HL-60/S4 treated with phorbol 12-myristate 13-acetate at 8.2 ng/mL for 4 days and 3 days (cell line): ENCODE measurements around the gene ABHD2.
"Not testable (repeated sequence)": the region's sequence is repeated elsewhere in the genome, so short reads cannot be mapped to it uniquely, and the experiment has no call there.

Experiments used
- in situ Hi-C: fragments of 300-500 bp; cut with MboI; formaldehyde crosslinking; loops from 2 replicates; pipeline ENCODE4 v1.15.0; 2022; ENCODE audit warnings: low sequenced_read_pairs

Gene ABHD2

DNA sequence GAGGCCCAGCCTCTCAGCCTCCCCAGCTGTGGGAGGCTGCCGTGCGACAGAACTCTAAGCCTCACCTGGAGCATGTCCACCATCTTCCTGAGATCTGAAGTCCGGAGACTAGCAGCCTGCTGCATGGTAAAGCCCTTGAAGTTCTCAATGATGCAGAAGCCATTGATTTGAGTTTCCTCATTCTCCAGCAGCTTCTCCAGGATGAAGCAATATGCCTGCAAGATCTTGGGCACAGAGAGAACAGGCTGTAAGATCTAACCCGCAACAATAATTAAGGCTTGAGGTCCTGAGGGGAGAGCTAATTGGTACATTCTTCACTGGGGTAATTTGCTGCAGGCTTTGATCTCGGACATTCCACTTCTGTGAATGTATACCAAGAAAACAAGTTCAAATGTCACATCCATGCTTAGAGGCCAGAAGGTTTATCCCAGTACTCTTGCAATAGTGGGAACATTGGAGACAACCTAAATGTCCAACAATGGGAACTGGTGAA is 123.5 kb downstream of the ABHD2 start:
- in situ Hi-C loops, result no loop called here

DNA sequence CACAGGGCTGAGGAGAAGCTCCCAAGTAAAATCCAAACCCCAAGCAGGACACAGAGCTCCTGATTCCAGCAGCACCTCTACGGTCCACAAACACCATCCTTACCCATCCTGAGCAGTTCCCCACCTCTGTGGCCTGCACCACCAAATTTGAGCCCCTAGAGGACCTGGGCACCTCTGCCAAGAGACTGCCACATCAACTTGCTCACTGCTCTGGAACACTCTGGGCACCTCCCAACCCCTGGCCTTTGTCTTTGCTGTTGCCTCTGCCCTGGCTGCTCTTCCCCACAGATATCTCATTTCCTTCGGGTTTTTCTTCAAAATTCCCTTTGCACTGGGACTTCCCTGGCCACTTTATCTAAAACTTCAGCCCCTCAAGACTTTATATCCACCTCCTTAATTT is 127.4 kb downstream of the ABHD2 start:
- in situ Hi-C loops, result no loop called here

DNA sequence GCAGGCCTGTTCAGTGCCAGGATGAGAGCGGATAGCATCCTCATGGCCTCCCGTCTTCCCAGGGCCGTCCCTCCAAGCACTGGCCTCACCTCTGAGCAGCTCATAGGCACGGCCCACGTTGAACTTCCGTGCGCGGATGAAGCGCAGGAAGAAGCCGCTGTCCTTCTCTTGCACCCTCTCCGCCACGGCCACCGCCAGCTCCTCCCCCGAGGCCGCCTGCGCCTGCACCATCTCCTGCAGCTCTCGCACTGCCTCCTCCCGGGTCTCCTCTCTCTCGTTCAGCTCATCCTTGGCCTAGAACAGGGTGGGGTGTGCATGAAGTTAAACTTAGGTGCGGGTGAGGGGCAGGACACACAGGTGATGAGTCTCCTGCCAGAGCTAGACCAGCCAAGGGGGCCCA is 128.8 kb downstream of the ABHD2 start:
- in situ Hi-C loops, result no loop called here

DNA sequence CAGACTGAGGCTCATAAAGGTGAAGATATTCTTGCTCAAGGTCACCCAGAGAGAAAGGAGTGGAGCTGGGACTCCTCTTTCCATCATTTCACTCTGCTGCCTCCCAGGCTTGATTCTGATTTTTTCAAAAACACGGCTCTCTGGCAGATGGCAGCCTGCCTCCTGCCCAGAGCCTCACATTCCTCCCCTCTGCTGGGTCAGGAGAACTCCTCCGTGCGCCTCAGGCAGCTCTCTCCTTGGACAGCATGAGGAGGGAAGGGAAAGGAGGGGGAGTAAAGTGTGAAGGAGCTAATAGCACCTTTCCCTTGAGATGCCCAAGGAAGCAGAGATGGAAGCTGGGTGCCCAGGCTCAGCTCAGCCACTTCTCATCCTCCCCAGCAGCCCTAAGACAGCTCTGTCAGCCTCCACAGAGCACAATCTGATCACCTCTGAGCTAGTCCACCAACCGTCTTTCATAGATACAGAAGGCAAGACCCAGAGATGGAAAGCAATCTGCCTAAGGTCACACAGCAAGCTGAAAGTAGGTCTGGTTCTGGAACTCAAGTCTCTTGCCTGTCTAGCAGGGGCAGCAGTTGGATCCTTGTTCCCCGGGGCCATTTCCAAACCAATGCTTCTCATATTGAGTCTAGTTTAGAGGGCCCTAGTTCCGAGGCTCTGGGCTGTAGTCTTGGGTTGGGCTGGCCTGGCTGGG is 129.6 kb downstream of the ABHD2 start:
- in situ Hi-C loops, result no loop called here

DNA sequence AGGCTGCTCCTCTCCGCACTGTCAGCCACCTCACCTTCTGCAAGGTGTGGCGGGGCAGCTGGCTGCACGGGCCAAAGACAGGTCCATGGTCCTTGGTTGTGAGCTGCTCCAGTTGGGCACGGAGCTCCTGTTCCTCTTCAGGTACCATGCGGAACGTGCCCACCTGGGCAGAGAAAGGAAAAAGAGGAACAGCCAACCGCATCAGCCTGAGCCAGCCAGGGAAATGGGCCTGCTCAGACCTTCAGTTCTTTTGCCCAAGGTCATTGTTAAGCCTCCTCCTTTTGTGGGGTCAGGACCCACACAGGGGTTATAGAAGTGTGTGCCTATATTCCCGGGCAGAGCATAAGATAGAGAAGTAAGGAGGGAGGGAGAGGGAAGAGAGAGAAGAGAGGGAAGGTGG is 130.3 kb downstream of the ABHD2 start:
- in situ Hi-C loops, result no loop called here

DNA sequence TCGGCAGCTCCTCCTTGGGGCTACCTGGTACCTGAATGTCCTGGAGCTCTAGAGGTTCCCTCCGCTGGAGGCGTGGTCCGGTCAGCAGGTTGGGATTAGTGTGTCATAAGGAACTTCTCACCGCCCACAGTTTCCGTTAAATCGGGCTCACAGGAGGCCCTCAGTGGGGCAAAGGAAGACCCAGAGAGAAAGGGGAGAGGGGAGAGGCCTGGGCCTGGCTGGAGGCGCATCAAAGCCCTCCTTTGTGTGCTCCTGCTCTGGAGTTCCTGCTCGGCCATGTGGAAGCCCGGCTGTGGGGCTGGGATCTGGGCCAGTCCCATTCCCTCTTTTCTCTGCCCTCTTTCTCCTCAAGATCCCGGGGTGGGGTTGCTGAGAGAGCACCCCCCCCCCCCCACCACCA is 133.3 kb downstream of the ABHD2 start, which contains the start of gene RLBP1:
TSS of gene RLBP1 (minus strand) at position 37 of the 400 bp plus-strand sequence. CDS start 2,604 bp downstream, outside the sequence.
- in situ Hi-C loops, result no loop called here

DNA sequence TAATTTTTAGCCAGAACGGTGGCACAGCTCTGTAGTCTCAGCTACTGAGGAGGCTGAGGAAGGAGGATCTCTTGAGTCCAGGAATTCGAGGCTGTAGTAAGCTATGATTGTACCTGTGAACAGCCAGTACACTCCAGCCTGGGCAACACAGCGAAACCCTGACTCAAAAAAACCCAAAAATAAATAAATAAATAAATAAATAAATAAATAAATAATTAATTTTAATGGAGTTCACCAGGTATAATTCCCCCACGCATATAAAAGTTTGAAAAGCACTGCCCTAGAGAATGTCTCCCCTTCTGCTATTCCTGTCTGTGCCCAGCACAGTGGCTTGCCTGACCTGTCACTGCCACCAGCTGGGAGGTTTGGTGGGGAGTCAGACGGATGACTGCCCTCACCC is 137.3 kb downstream of the ABHD2 start:
- in situ Hi-C loops, result no loop called here

DNA sequence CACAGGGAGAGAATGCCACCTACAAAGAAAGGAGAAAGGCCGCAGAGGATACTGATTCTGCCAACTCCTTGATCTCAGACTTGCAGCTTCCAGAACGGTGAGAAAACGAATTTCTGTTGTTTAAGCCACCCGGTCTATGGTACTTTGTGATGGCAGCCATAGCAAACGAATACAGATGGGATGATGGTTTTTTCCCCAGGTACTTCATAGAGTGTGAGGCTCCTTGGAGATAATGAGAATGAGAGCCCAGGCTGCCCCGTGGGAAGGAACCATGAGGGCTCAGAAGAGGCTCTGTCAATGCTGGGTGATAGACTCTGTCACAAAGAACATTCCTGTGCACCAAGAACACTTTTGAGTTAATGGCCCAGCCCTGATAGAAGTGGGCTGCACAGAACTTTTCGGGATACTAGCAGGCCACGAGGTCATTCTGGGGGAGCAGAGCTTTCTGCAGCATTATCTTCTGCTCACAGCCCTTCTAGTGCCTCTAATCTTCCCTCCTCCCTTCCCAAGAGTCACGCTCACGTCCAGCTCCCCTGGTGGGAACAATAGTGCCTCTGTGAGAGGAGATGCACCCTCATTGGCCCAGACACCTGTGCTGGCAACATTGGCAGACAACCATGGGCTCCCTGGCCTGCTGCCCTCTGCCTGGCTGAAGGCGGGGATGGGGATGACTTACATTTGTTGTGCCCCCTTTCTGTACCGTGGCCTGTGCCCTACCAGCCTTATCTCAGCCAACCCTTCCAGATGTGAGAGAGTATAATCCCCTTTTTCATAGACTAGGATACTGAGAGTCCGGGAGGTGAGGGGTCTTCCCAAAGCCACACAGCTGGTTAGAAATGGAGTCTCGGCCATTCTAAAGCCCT is 138.3 kb downstream of the ABHD2 start:
- in situ Hi-C loops, result no loop called here

DNA sequence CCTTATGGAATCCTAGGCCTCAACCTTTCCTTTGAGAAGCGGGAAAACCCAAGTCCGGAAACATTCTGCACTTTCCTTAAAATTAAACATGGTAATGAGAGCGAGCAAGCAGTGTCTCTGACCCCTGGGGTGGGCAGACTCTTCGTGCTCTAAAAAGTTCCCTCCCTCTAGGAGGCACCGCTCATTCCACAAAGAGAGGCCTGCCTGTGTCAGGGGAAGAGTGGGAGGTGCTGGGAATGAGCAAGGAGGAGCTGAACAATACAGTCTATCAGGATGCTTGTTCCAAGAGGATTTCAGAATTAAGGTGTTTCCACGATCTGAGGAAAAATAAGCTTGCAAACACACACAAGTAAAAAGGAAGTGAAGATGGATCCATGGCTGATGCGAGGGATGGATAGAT is 139.2 kb downstream of the ABHD2 start:
- in situ Hi-C loops, result no loop called here

DNA sequence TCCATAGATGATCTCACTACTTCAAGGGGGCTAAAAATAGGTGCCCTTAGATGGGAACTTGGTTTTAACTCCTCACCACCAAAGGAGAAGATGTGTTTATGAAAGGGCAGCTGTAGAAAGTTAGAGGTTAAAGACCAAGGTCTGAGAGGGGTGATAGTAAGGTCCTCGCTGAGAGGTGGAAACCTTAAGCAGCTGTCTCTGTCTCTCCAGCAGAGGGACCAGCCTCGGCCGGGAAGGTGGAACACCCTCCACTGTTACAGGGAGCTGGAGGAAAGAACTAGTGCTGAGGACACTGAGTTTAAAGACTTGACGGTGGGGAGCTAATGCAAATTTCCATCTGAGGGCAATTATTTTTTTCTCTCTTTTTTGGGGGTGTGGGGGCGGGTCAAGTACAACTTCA is 142.0 kb downstream of the ABHD2 start:
- in situ Hi-C loops, result no loop called here

DNA sequence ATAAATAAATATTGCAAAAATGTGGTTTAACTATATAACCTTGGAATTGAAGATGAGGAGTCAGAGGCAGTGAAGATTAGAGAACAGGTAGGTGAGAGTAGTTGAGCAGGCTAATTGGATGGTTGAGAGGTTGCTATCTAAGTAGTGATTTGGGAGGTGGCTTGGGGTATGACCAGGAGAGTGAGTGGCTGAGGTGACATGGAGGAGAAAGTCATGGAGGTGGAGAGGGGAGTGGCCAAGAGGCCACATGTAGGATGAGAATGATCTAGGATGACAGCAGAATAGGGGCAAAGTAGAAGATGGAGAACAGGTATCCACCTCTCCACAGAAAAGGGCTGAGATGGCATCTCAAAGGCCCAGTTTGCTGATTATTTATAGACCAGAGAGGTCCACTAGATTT is 143.6 kb downstream of the ABHD2 start:
- in situ Hi-C loops, result no loop called here

DNA sequence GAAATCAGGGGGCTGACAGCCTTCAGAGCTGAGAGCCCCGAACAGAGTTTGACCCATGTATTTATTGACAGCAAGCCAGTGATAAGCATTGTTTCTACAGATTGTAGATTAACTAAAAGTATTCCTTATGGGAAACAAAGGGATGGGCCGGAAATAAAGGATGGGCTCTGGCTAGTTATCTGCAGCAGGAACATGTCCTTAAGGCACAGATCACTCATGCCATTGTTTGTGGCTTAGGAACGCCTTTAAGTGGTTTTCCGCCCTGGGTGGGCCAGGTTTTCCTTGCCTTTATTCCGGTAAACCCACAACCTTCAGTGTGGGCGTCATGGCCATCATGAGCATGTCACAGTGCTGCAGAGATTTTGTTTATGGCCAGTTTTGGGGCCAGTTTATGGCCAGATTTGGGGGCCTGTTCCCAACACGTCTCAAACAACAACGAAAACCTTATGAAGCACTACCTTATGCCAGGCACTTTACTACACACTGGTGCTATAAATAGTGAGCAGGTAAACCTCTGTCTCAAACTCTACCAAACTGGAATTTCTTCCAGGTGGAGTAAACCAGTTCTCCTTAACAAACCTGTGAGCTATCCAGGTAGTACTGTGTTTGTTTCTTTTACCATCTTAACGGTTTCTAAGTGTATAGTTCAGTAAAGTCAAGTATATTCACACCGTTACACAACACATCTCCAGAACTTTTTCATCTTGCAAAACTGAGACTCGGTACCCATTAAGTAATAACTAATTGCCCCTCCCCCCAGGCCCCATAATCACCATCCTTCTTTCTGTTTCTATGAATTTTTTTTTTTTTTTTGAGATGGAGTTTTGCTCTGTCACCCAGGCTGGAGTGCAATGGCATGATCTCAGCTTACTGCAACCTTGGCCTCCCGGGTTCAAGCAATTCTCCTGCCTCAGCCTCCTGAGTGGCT is 151.9 kb downstream of the ABHD2 start:
- in situ Hi-C loops, result not testable (repeated sequence)

DNA sequence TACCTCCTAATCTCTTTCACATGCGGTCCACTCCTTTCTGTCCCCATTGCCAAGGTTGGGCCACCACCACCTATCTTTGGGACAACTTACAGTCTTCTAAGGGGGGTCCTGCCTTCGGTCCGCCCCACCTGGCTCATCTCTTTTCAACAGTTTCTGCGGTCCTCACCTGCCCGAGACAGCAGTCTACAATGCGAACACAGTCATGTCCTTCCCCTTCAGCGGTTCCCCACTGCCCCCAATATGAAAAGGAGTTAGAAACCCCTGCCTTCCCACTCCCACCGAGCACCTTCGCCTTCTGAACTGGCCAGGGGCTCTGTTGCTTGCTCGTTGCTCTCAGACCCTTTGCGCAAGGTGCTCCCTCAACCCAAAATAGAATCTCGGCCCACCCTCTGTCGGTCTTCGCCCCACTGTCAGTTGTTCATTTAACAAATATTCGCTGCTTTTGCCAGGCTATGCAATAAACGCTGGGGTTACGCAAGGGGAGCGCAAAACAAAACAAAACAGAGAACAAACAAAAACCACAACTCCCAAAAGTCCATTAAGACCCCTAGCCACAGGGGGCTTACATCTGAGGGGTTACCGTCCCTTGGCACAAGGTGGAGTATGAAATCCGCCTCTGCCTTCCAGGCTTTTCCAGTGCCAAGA is 154.9 kb downstream of the ABHD2 start:
- in situ Hi-C loops, result no loop called here

DNA sequence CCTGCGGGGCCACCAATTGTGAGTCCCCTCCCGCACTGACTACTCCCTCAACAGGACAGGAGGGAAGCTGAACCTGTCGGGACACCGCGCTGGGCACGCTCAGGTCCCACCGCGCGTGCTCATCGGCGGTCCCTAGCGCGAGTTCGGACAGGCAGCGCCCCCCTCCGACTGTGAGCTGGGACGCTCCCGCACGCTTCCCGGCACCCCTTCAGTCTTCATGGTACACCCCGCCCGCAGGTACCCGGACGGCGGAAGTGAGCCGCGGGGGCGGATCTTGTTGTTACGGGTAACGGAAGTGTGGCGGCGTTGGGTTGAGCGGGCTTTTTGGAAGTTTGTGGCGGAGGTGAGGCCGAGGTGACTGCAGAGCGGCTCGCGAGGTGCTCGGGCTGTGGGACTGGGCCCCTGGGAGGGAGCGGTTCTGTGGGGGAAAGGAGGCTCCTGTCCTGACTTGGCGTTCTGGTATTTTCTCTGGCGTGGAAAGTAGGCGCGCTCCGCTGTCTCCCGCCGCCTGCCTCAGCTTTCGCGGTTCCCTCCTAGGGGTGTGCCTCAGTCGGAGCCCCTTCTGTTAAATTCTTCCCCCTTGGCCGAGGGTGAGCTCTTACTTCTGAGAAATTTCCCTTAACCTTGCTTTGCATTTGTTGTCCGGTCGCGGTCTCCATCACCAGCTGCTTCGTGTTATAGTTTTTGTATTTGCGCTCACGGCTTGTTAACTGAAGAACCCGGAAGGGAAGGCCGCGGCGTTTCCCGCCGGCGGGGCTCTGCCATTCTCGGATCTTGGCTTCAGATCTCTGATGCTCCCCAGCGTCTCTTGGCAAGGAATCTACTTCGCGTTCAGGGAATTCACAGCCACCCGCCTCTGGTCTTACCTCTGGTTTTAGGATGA is 155.7 kb downstream of the ABHD2 start, which contains the start of gene FANCI:
TSS of gene FANCI (plus strand) at position 289 of the 883 bp plus-strand sequence. CDS start 3,669 bp downstream, outside the sequence.
- in situ Hi-C loops, result no loop called here

DNA sequence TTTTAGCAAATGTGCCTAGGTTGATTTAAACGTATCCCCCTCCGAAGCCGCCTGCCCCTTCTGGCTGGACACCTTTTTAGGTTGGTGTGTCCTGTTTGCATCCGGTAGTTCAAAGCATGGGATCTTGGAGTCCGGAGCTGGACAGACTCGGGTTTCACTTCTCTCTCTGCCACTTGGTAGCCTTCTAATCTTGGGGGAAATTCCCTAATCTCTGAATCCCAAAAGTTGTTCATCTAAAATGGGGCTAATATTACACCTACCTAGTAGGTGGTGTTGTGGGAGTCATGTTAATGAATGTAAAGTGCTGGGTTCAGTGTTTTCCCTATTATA is 156.3 kb downstream of the ABHD2 start:
- in situ Hi-C loops, result no loop called here

DNA sequence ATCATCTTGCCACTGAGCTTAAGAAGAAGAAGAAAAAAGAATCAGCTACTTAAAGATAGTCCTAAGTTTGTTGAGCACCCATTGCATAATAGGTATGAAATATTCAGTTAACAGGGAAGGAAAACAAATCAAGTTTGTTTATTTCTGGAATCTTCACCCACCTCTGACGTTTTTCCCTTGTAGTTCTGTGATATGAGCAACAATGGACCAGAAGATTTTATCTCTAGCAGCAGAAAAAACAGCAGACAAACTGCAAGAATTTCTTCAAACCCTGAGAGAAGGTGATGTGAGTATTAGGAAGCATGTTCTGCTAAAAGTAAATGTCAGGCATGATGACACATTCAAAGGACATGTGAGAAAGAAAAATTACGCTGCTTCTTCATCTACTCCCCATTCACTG is 159.2 kb downstream of the ABHD2 start:
- in situ Hi-C loops, result no loop called here

DNA sequence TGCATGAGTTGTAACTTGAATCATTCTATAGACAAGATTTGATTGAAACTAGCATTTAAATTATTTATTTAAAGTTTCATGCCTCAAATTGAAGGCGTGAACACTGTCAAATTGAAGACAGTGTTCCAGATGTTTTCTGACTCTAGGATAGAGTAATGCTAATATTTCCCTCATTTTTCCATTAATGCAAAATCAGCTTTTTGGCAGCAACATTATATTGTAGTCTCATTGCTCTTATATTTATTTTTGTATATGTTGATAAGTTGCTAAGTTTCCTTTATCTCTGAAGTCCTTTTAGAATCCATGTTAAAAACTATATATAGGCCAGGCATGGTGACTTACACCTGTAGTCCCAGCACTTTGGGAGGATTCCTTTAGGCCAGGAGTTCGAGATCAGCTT is 160.3 kb downstream of the ABHD2 start:
- in situ Hi-C loops, result no loop called here

DNA sequence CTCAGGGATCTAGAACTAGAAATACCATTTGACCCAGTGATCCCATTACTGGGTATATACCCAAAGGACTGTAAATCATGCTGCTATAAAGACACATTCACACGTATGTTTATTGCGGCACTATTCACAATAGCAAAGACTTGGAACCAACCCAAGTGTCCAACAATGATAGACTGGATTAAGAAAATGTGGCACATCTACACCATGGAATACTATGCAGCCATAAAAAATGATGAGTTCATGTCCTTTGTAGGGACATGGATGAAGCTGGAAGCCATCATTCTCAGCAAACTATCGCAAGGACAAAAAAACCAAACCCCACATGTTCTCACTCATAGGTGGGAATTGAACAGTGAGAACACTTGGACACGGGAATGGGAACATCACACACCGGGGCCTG is 161.9 kb downstream of the ABHD2 start:
- in situ Hi-C loops, result not testable (repeated sequence)
